K562 (cell line): Measurements from ENCODE around the gene DRGX.

ENCODE experiments used
- FIP1L1 ChIP-seq: fragments of 200-400 bp; formaldehyde crosslinking; IDR thresholded peaks from 2 replicates; pipeline ENCODE4 v1.6.1; 2018; ENCODE audit warnings: mild to moderate bottlenecking, low read depth, low read length; ENCODE audit not compliant: poor library complexity, severe bottlenecking
- FOXM1 ChIP-seq, 2 experiments: fragments of 450-650 bp in 1 of 2; sonication (generic) in 1 of 2; formaldehyde crosslinking in 1 of 2; IDR thresholded peaks; 2 replicates each; pipeline versions ENCODE4 v1.6.1 to v1.9.0; 2017 to 2022; ENCODE audit warnings: low read depth in 2 of 2, mild to moderate bottlenecking in 2 of 2, missing genetic modification reagents in 1 of 2, moderate library complexity in 1 of 2
- GABPA ChIP-seq: fragments of 200-800 bp; sonication (Bioruptor generic); conservative IDR thresholded peaks from 2 replicates; pipeline ENCODE4 v1.6.1; 2016; ENCODE audit warnings: low read depth, missing genetic modification characterization, missing compliant biosample characterization
- HCFC1 ChIP-seq: IDR thresholded peaks from 2 replicates; pipeline ENCODE4 v1.6.1; 2012; ENCODE audit warnings: low read depth, low read length, improper control_type of control experiment
- IRF2 ChIP-seq: sonication (generic); formaldehyde crosslinking; IDR thresholded peaks from 2 replicates; pipeline ENCODE4 v1.8.1; 2022; ENCODE audit warnings: mild to moderate bottlenecking, missing genetic modification reagents
- KLF6 ChIP-seq: fragments of 250-450 bp; sonication (Bioruptor Pico); IDR thresholded peaks from 2 replicates; pipeline ENCODE4 v1.4.0; 2020; ENCODE audit warnings: mild to moderate bottlenecking, moderate library complexity, borderline replicate concordance
- SNIP1 ChIP-seq: fragments of 450-650 bp; IDR thresholded peaks from 2 replicates; pipeline ENCODE4 v1.7.1; 2017; ENCODE audit warnings: low read depth, mild to moderate bottlenecking
- TCF3 ChIP-seq: sonication (generic); formaldehyde crosslinking; IDR thresholded peaks from 2 replicates; pipeline ENCODE4 v1.4.0; 2020; ENCODE audit warnings: mild to moderate bottlenecking, missing genetic modification reagents
- U2AF2 ChIP-seq: fragments of 200-400 bp; formaldehyde crosslinking; optimal IDR thresholded peaks from 2 replicates; pipeline ENCODE3; 2017; ENCODE audit warnings: low read depth, mild to moderate bottlenecking, low read length
- USF2 ChIP-seq: sonication (generic); formaldehyde crosslinking; IDR thresholded peaks from 2 replicates; pipeline ENCODE4 v1.5.0; 2020; ENCODE audit warnings: missing genetic modification reagents
- ZFP30 ChIP-seq: fragments of 250-450 bp; sonication (Bioruptor Pico); IDR thresholded peaks from 2 replicates; pipeline ENCODE4 v1.8.0; 2022; ENCODE audit warnings: moderate library complexity, mild to moderate bottlenecking, inconsistent platforms, borderline replicate concordance
- ZNF274 ChIP-seq: IDR thresholded peaks from 2 replicates; pipeline ENCODE4 v1.6.1; 2011; ENCODE audit warnings: low read depth, mild to moderate bottlenecking, low read length, moderate library complexity, borderline replicate concordance
- ZNF644 ChIP-seq: fragments of 200-800 bp; sonication (Bioruptor generic); IDR thresholded peaks from 2 replicates; pipeline ENCODE4 v1.6.1; 2016; ENCODE audit warnings: low read depth, missing genetic modification characterization, missing compliant biosample characterization
- TF ChIP-seq, protein P1 (sequence below): sonication (generic); formaldehyde crosslinking; IDR thresholded peaks from 2 replicates; pipeline ENCODE4 v1.9.0; 2022; ENCODE audit warnings: mild to moderate bottlenecking, missing genetic modification reagents

DNA sequence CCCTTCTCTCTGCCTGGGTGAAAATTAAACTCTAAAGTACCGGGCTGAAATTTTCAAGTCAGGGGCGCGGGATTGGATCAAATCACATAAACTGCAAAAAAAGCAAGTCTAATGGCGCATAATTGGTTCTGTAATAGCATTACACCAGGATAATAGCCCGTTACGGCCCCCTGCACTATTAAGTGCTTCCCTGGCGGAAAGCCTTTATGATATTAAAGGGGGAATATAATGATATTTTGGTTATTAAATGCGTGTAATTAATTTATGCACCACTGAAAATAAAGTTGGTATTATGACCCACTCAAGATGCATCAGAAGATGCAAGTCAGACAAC lies 744 bp upstream of the DRGX start:
- TF ChIP-seq USF2 (CRISPR knock-in tag) (no peak), SNIP1 (no peak), KLF6 (CRISPR knock-in tag) (no peak), IRF2 (no peak), ZFP30 (CRISPR knock-in tag) (no peak), FIP1L1 (no peak), ZNF644 (tag) (no peak), HCFC1 (no peak), FOXM1 (IDR thresholded peaks at IDR 0.05; ENCODE audit: low read depth) (no peak), FOXM1 (CRISPR knock-in tag; IDR thresholded peaks at IDR 0.05; ENCODE audit: low read depth) (no peak), U2AF2 (no peak), ZNF274 (no peak), GABPA (no peak), TCF3 (CRISPR knock-in tag) (no peak)
- TF ChIP-seq, protein P1, sequence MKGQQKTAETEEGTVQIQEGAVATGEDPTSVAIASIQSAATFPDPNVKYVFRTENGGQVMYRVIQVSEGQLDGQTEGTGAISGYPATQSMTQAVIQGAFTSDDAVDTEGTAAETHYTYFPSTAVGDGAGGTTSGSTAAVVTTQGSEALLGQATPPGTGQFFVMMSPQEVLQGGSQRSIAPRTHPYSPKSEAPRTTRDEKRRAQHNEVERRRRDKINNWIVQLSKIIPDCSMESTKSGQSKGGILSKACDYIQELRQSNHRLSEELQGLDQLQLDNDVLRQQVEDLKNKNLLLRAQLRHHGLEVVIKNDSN (CRISPR knock-in tag): no peak
